ENCODE data around the gene EP400. TPM values are rescaled to one million over a fixed set of nuclear protein-coding genes. Genes with fewer than 3 reads are reported as not detected.

Gene EP400
- total RNA-seq, 2 experiments from 2014 or later: 45.6 to 46.1 TPM

DNA sequence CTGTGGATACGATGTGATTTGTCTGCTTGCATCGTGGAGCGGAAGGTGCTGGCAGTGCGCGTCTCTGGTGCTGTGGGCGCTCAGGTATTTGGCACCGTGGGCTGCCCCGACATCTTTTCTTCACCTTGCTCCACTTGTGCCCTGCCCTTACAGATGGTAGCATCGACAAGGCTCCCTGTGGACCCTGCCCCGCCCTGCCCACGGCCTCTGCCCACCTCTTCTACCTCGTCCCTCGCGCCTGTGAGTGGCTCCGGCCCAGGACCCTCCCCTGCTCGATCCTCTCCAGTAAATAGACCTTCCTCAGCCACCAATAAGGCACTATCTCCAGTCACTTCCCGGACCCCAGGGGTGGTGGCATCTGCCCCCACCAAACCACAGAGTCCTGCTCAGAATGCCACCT lies 36.6 kb downstream of the EP400 start:
- DNase-seq (no peak), ATAC-seq (no peak)
- H3K27me3 Mint-ChIP-seq: no peaks in the 10 kb centered on the region
- TF ChIP-seq, protein P1, sequence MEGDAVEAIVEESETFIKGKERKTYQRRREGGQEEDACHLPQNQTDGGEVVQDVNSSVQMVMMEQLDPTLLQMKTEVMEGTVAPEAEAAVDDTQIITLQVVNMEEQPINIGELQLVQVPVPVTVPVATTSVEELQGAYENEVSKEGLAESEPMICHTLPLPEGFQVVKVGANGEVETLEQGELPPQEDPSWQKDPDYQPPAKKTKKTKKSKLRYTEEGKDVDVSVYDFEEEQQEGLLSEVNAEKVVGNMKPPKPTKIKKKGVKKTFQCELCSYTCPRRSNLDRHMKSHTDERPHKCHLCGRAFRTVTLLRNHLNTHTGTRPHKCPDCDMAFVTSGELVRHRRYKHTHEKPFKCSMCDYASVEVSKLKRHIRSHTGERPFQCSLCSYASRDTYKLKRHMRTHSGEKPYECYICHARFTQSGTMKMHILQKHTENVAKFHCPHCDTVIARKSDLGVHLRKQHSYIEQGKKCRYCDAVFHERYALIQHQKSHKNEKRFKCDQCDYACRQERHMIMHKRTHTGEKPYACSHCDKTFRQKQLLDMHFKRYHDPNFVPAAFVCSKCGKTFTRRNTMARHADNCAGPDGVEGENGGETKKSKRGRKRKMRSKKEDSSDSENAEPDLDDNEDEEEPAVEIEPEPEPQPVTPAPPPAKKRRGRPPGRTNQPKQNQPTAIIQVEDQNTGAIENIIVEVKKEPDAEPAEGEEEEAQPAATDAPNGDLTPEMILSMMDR (IDR thresholded peaks at IDR 0.05): no peak
- H3K4me1 Mint-ChIP-seq (ENCODE audit: low read depth): no peaks in the 10 kb centered on the region
- POLR2A ChIA-PET: no interaction called here
- H3K27ac Mint-ChIP-seq: no peak overlapping the region
- H3K9me3 Mint-ChIP-seq: no peaks in the 10 kb centered on the region
- intact Hi-C loops (cut with micrococcal nuclease): no loop called here
- CTCF ChIA-PET: no interaction called here
- H3K4me3 Mint-ChIP-seq: no peak overlapping the region
- H3K36me3 Mint-ChIP-seq (ENCODE audit: low read depth): peaks cover 38% of the 10 kb centered on the region

DNA sequence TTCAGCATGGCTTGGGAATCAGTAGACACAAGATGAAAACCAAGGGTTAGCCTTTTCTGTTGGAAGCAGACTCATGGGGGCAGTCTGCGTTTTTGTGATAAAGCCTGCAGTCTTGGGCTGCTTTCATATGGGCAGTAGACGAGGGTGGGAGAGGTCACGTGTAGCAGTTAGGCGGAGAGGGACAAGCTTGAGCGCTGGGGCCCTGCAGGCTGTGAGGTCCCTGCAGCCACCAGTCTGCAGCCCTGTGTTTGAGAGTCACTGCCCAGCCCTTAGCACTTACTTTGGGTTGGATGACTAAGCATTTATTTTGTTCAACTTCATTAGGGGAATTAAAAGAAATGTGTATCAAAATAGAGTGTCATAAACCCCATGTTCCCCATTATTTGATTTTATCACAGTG lies 37.2 kb downstream of the EP400 start:
- ATAC-seq (no peak), DNase-seq (no peak)
- Mint-ChIP-seq H3K27me3 (no peaks in the 10 kb centered on the region), H3K36me3 (ENCODE audit: low read depth) (peaks cover 35% of the 10 kb centered on the region), H3K9me3 (no peaks in the 10 kb centered on the region), H3K27ac (peak overlapping the region; percentile 8), H3K4me3 (no peak overlapping the region), H3K4me1 (ENCODE audit: low read depth) (no peaks in the 10 kb centered on the region)
- ChIA-PET POLR2A (no interaction called here), CTCF (no interaction called here)
- intact Hi-C loops (cut with micrococcal nuclease): no loop called here
- TF ChIP-seq, protein P1 (IDR thresholded peaks at IDR 0.05): no peak

DNA sequence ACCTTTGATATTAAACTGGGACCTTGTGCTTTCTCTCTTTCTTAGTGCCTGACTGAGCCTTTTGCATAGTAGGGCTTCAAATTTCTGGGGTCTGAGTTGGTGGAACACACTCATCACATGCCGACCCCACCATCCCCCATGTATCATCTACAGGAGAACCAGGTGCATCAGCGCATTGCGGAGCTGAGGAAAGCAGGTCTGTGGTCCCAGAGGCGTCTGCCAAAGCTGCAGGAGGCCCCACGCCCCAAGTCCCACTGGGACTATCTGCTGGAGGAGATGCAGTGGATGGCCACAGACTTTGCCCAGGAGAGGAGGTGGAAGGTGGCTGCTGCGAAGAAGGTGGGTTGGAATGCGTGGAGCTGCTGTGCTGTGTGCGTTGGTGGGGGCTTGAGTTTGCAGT lies 37.8 kb downstream of the EP400 start:
- no peak for ATAC-seq
- ChIA-PET POLR2A (interaction anchor here (0.9 kb wide), 1 partner anchor 10 kb away, joined by 3 read pairs; no protein-coding TSS in a partner anchor), CTCF (no interaction called here)
- peak overlapping the region; percentile 61 for H3K27ac Mint-ChIP-seq
- TF ChIP-seq, protein P1 (IDR thresholded peaks at IDR 0.05): no peak
- no peak for DNase-seq
- intact Hi-C loops (cut with micrococcal nuclease): no loop called here
- no peaks in the 10 kb centered on the region for H3K9me3 Mint-ChIP-seq
- no peak overlapping the region for H3K4me3 Mint-ChIP-seq
- no peaks in the 10 kb centered on the region for H3K27me3 Mint-ChIP-seq
- H3K36me3 Mint-ChIP-seq (ENCODE audit: low read depth): peaks cover 36% of the 10 kb centered on the region
- H3K4me1 Mint-ChIP-seq (ENCODE audit: low read depth): no peaks in the 10 kb centered on the region

DNA sequence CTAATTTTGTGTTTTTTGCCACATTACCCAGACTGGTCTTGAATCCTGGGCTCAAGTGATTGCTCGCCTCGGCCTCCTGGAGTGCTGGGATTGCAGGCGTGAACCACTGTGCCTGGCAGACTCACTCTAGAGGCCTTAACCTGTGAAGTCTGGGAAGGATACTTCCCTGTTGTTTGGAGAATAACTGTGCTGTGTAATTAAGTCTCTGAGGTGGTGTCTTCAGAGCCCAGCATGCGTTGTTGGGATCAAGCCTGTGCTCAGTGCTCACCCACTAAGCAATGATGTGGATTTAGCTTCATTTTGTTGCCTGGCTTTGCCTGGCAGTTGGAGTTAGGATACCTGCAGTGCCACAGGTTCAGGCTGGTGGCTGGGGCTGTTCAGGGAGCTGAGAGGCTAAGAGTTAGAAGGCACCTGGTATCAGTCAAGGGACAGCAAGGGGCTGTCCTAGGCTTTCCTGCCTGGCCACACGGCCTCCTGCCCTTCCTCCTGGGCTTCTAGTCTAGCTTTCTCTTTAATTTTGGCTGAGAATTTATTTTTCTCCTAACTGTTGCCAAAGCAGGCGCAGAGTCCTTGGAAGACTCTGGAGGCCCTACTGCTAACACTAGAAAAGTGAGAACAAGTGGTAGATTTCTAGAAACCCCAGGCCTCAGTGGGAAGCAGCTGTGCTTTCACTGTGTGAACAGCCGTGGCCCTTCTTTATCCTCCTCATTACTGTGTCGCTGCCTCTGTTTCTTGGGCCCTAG lies 38.5 kb downstream of the EP400 start:
- intact Hi-C loops (cut with micrococcal nuclease): no loop called here
- H3K27ac Mint-ChIP-seq: no peak overlapping the region

DNA sequence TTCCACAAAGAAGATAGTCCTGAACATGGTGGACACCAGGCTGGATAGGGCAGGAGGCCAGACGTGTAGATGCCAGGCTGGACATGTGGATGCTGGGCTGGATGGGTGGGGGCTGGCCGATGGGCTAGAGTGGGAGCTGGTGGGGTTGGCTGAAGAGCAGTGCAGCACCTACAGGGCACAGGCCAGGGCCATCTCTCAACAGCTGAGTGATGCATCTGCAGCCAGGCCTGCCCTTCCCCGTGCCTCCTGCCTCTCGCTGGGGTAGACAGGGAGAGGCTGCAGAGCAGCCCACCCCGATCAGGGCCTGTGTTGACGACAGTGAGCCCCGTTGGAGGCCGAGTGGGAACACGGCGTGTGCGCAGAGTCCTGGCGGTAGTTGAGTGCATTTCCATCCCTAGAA lies 39.3 kb downstream of the EP400 start:
- DNase-seq: no peak
- Mint-ChIP-seq H3K27me3 (no peaks in the 10 kb centered on the region), H3K4me1 (ENCODE audit: low read depth) (no peaks in the 10 kb centered on the region), H3K36me3 (ENCODE audit: low read depth) (peaks cover 45% of the 10 kb centered on the region), H3K4me3 (no peak overlapping the region), H3K9me3 (no peaks in the 10 kb centered on the region), H3K27ac (no peak overlapping the region)
- TF ChIP-seq, protein P1 (IDR thresholded peaks at IDR 0.05): no peak
- CTCF ChIA-PET: no interaction called here
- POLR2A ChIA-PET: interaction anchor here (1.2 kb wide), 1 partner anchor 21 kb away, joined by 3 read pairs; no protein-coding TSS in a partner anchor
- intact Hi-C loops (cut with micrococcal nuclease): no loop called here
- no peak for ATAC-seq

More for the DNA sequence above, 38.5 kb downstream of the EP400 start:
- H3K27me3 Mint-ChIP-seq: no peaks in the 10 kb centered on the region
- peaks cover 39% of the 10 kb centered on the region for H3K36me3 Mint-ChIP-seq (ENCODE audit: low read depth)
- no peak for ATAC-seq
- no peaks in the 10 kb centered on the region for H3K9me3 Mint-ChIP-seq
- TF ChIP-seq, protein P1 (IDR thresholded peaks at IDR 0.05): no peak
- ChIA-PET POLR2A (interaction anchor here (0.9 to 1.2 kb wide), 2 partner anchors 10 to 20 kb away, joined by 3 read pairs; no protein-coding TSS in a partner anchor), CTCF (no interaction called here)
- no peak overlapping the region for H3K4me3 Mint-ChIP-seq
- H3K4me1 Mint-ChIP-seq (ENCODE audit: low read depth): no peaks in the 10 kb centered on the region
- no peak for DNase-seq
